SK-N-SH (cell line): ENCODE results near the gene ATL2. TPM values are rescaled to one million over a fixed set of nuclear protein-coding genes. Genes with fewer than 3 reads are reported as not detected.

ENCODE experiments used
- CTCF ChIA-PET: fragments of 300-600, 350-600 bp; formaldehyde crosslinking; extraction: SDS; loops from one replicate; lab custom pipeline; 2021; lab: Yijun Ruan, JAX
- POLR2A ChIA-PET: fragments of 350-600 bp; sonication (Branson Sonifier 250); formaldehyde crosslinking; extraction: SDS; loops from one replicate; lab custom pipeline; 2020; ENCODE audit warnings: antibody characterized with exemption, inconsistent platforms; lab: Yijun Ruan, JAX
- DNase-seq: peaks from one replicate; pipeline ENCODE4 v3.0.0; 2012
- H2AFZ ChIP-seq: fragments of 200-600 bp; sonication (generic); 2 replicates; pipeline ENCODE4 v1.8.1; 2016; ENCODE audit warnings: antibody characterized with exemption, mild to moderate bottlenecking, low read depth
- H3F3A ChIP-seq: fragments of 200-600 bp; sonication (generic); replicated peaks from 2 replicates; pipeline ENCODE3; 2016; ENCODE audit warnings: antibody characterized with exemption, mild to moderate bottlenecking; ENCODE audit not compliant: insufficient read depth
- H3K27ac ChIP-seq, 2 experiments: fragments of 200-500 bp in 1 of 2; fragments of 200-600 bp in 1 of 2; sonication (Bioruptor generic) in 1 of 2; sonication (generic), shearing (Covaris generic) in 1 of 2; 2 replicates each; pipeline versions ENCODE4 v1.5.1 to v1.6.1; 2014 to 2016; ENCODE audit warnings: low read depth in 2 of 2, inconsistent platforms in 1 of 2, low read length in 1 of 2, mild to moderate bottlenecking in 1 of 2, mixed read lengths in 1 of 2
- H3K27me3 ChIP-seq: fragments of 200-600 bp; sonication (generic), shearing (Covaris generic); 2 replicates; pipeline ENCODE4 v1.6.1; 2016; ENCODE audit warnings: mixed run types; ENCODE audit not compliant: insufficient read depth
- H3K36me3 ChIP-seq, 2 experiments: fragments of 200-500 bp in 1 of 2; fragments of 200-600 bp in 1 of 2; sonication (Bioruptor generic) in 1 of 2; sonication (generic) in 1 of 2; replicated peaks in 1 of 2; 2 replicates each; pipeline versions ENCODE3 to v1.5.1; 2014 to 2016; ENCODE audit warnings: low read length in 1 of 2, mild to moderate bottlenecking in 1 of 2; ENCODE audit not compliant: insufficient read depth in 2 of 2, control insufficient read depth in 1 of 2
- H3K4me1 ChIP-seq, 2 experiments: fragments of 200-500 bp in 1 of 2; fragments of 200-600 bp in 1 of 2; sonication (Bioruptor generic) in 1 of 2; sonication (generic), shearing (Covaris generic) in 1 of 2; 2 replicates each; pipeline versions ENCODE4 v1.5.1 to v1.6.1; 2014 to 2016; ENCODE audit warnings: low read depth in 1 of 2, low read length in 1 of 2, mixed run types in 1 of 2; ENCODE audit not compliant: insufficient read depth in 2 of 2, control insufficient read depth in 1 of 2
- H3K4me2 ChIP-seq: fragments of 200-600 bp; sonication (generic), shearing (Covaris generic); 2 replicates; pipeline ENCODE4 v1.6.1; 2017; ENCODE audit warnings: mixed run types
- H3K4me3 ChIP-seq, 2 experiments: fragments of 200-500 bp in 1 of 2; fragments of 200-600 bp in 1 of 2; sonication (Bioruptor generic) in 1 of 2; sonication (generic), shearing (Covaris generic) in 1 of 2; 2 replicates each; pipeline versions ENCODE4 v1.5.1 to v1.8.1; 2014 to 2016; ENCODE audit warnings: low read depth in 2 of 2, inconsistent platforms in 1 of 2, low read length in 1 of 2, mild to moderate bottlenecking in 1 of 2, mixed read lengths in 1 of 2, moderate library complexity in 1 of 2
- H3K79me2 ChIP-seq: fragments of 200-600 bp; sonication (generic); 2 replicates; pipeline ENCODE4 v1.8.1; 2017; ENCODE audit warnings: mild to moderate bottlenecking; ENCODE audit not compliant: insufficient read depth
- H3K9ac ChIP-seq: fragments of 200-600 bp; sonication (generic); 2 replicates; pipeline ENCODE4 v1.6.1; 2017; ENCODE audit warnings: mixed run types
- H3K9me2 ChIP-seq: fragments of 200-600 bp; sonication (generic); 2 replicates; pipeline ENCODE4 v1.6.1; 2017; ENCODE audit warnings: mixed run types
- H3K9me3 ChIP-seq: fragments of 200-600 bp; sonication (generic); 2 replicates; pipeline ENCODE4 v1.6.1; 2017; ENCODE audit warnings: mixed run types, mild to moderate bottlenecking, moderate library complexity
- H4K20me1 ChIP-seq: fragments of 200-600 bp; sonication (generic); 2 replicates; pipeline ENCODE4 v1.6.1; 2017; ENCODE audit warnings: mild to moderate bottlenecking, mixed run types; ENCODE audit not compliant: insufficient read depth
- EZH2phosphoT487 ChIP-seq: fragments of 200-600 bp; sonication (generic); IDR thresholded peaks from 2 replicates; pipeline ENCODE4 v1.6.1; 2017; ENCODE audit warnings: low read depth, mixed run types, mild to moderate bottlenecking, antibody characterized with exemption, moderate library complexity, borderline replicate concordance
- FOXJ3 ChIP-seq: sonication (generic); formaldehyde crosslinking; IDR thresholded peaks from 2 replicates; pipeline ENCODE4 v1.5.1; 2020; ENCODE audit warnings: mild to moderate bottlenecking, missing genetic modification reagents
- FOXM1 ChIP-seq: IDR thresholded peaks from 2 replicates; pipeline ENCODE4 v1.4.0; 2012; ENCODE audit warnings: low read depth, mild to moderate bottlenecking
- GABPA ChIP-seq: IDR thresholded peaks from 2 replicates; pipeline ENCODE4 v1.4.0; 2012; ENCODE audit warnings: low read depth, mild to moderate bottlenecking
- RFX5 ChIP-seq: IDR thresholded peaks from 2 replicates; pipeline ENCODE4 v1.6.1; 2012; ENCODE audit warnings: mild to moderate bottlenecking, improper control_type of control experiment, low read length
- WGBS: methylation state at CpG from one replicate; pipeline ENCODE4 v1.1.6; 2017; ENCODE audit warnings: low lambda C conversion rate; 5-methylcytosine and 5-hydroxymethylcytosine counted together
- polyA plus RNA-seq, 3 experiments: library from polyadenylated mRNA; depleted of rRNA; stranded (reverse); fragments of >200 nt; gene quantifications; 2 replicates each; pipeline ENCODE4 v1.2.3, GENCODE V29; 2012
- TF ChIP-seq, protein P1 (sequence below): IDR thresholded peaks from 2 replicates; pipeline ENCODE4 v1.6.1; 2012; ENCODE audit warnings: mild to moderate bottlenecking, low read depth, low read length, moderate library complexity
- TF ChIP-seq, protein P2 (sequence below): IDR thresholded peaks from 2 replicates; pipeline ENCODE4; 2012

Gene ATL2
- polyA plus RNA-seq, 1 of the 3 experiments (the other 2 are of a cell fraction) = 55.8 TPM

DNA sequence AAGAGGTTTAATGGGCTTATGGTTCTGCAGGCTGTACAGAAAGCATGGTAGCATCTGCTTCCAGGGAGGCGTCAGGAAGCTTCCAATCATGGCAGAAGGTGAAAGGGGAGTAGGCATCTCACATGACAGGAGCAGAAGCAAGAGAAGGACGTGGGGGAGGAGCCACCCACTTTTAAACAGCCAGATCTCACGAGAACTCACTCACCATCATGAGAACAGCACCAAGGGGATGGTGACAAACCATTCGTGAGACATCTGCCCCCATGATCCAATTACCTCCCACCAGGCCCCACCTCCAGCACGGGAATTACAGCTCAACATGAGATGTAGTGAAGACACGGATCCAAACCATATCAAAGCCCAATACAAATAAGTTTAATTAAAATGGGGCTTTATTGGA, 113.8 kb downstream of the ATL2 start:
- WGBS = 56% methylated on average over 6 of the region's 6 CpGs
- no peak overlapping the region for H3K4me2 ChIP-seq
- H3K27me3 ChIP-seq = no peaks in the 10 kb centered on the region
- H3K9me3 ChIP-seq = no peaks in the 10 kb centered on the region
- no peak overlapping the region for H2AFZ ChIP-seq
- DNase-seq = no peak
- TF ChIP-seq EZH2phosphoT487 = no peak
- no peak overlapping the region for H3K4me3 ChIP-seq
- H3F3A ChIP-seq = no peaks in the 10 kb centered on the region
- POLR2A ChIA-PET = interaction anchor here (1.2 kb wide), 1 partner anchor 187 kb away, joined by 8 read pairs; the partner anchor contains the start of gene CYP1B1
- no peak overlapping the region for H3K9ac ChIP-seq
- H3K27ac ChIP-seq = no peak overlapping the region
- CTCF ChIA-PET = interaction anchor here (3.0 to 5.5 kb wide), 2 partner anchors 11 to 187 kb away, joined by 13 to 27 read pairs; partner anchors contain the start of gene CYP1B1
- H3K36me3 ChIP-seq = no peaks in the 10 kb centered on the region
- no peaks in the 10 kb centered on the region for H3K9me2 ChIP-seq
- no peaks in the 10 kb centered on the region for H3K79me2 ChIP-seq
- peaks cover 0 to 2% of the 10 kb centered on the region in 2 experiments; a peak in 1 of 4 replicates for H3K4me1 ChIP-seq
- no peaks in the 10 kb centered on the region for H4K20me1 ChIP-seq

DNA sequence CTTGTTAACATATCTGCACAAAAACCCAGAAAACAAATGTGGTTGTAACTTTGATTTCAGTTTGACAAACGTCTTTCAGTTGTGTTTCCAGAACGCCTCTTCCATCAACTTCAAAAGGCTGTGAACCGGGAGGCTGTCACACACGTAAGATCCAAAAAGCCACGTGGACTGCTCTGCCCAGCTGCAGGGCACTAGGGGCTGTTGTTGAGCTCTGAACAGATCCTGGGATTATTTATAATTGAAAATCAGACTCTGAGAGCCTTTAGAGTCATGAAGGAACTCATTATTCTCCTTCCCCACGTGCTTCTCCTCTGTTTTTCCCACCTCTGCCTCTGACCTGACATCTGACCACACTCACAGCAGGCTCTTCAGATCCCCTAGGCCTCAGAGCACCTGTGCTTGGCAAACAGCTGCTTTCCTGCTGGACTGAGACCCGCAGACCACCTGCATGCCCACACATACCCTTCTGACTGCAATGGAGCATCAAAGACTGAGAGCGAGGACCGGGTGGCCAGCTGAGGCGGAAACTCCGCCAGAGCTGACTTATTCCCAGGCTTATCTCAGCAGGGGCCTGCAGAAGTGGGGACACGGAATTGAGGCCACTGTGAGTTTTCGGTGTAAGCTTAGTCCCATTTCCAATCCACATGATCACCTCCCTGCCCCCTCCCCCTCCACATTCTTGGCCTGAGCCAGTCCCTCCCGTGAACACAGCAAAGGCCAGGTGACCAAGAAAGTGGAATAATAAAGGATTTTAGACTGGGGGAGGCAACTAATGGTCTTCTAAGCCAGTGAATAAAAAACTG, 114.8 kb downstream of the ATL2 start:
- Histone ChIP-seq H3K27ac (no peak overlapping the region), H3K9me3 (no peaks in the 10 kb centered on the region), H4K20me1 (no peaks in the 10 kb centered on the region), H3K27me3 (no peaks in the 10 kb centered on the region), H3K79me2 (no peaks in the 10 kb centered on the region), H3K9me2 (no peaks in the 10 kb centered on the region), H3K4me3 (no peak overlapping the region), H3K9ac (no peak overlapping the region), H3K36me3 (no peaks in the 10 kb centered on the region), H2AFZ (no peak overlapping the region), H3K4me2 (no peak overlapping the region), H3F3A (no peaks in the 10 kb centered on the region), H3K4me1 (peaks cover 0 to under 1% of the 10 kb centered on the region in 2 experiments; a peak in 1 of 4 replicates)
- ChIA-PET CTCF (interaction anchor here (3.0 to 5.5 kb wide), 2 partner anchors 12 to 186 kb away, joined by 13 to 27 read pairs; partner anchors contain the start of gene CYP1B1), POLR2A (interaction anchor here (0.5 kb wide), 1 partner anchor 864 kb away, joined by 3 read pairs; no protein-coding TSS in a partner anchor)
- 80% methylated on average over 14 of the region's 14 CpGs for WGBS
- DNase-seq = no peak
- no peak for TF ChIP-seq FOXM1
- TF ChIP-seq, protein P1, sequence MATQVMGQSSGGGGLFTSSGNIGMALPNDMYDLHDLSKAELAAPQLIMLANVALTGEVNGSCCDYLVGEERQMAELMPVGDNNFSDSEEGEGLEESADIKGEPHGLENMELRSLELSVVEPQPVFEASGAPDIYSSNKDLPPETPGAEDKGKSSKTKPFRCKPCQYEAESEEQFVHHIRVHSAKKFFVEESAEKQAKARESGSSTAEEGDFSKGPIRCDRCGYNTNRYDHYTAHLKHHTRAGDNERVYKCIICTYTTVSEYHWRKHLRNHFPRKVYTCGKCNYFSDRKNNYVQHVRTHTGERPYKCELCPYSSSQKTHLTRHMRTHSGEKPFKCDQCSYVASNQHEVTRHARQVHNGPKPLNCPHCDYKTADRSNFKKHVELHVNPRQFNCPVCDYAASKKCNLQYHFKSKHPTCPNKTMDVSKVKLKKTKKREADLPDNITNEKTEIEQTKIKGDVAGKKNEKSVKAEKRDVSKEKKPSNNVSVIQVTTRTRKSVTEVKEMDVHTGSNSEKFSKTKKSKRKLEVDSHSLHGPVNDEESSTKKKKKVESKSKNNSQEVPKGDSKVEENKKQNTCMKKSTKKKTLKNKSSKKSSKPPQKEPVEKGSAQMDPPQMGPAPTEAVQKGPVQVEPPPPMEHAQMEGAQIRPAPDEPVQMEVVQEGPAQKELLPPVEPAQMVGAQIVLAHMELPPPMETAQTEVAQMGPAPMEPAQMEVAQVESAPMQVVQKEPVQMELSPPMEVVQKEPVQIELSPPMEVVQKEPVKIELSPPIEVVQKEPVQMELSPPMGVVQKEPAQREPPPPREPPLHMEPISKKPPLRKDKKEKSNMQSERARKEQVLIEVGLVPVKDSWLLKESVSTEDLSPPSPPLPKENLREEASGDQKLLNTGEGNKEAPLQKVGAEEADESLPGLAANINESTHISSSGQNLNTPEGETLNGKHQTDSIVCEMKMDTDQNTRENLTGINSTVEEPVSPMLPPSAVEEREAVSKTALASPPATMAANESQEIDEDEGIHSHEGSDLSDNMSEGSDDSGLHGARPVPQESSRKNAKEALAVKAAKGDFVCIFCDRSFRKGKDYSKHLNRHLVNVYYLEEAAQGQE = no peak

DNA sequence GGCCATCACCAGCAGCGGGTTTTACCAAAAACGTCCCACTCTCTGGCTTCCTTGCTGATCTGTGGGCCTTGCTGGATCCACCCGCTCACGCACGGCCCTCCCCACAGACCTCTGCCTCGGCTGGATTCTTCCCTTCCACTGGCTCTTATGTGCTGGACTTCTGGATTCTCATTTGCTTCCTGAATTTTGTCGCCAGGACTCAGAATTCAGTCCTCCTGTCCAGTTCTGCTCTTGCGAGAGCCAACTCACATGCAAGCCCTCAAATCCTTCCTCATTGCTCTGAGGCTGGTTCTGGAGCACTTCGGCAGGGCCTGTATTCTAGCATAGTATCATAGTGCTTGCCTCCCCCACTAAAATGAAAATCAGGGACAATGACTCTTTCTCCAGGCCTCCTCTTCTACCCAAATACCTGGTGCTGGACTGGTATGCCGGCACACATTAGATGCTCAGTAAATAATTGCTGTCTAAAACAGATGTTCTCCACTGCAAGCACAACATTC, 115.5 kb downstream of the ATL2 start:
- Histone ChIP-seq H3K4me1 (no peaks in the 10 kb centered on the region; a peak in 1 of 4 replicates), H3K9ac (no peak overlapping the region), H2AFZ (no peak overlapping the region), H3K27me3 (no peaks in the 10 kb centered on the region), H3K79me2 (no peaks in the 10 kb centered on the region), H3K36me3 (no peaks in the 10 kb centered on the region), H3K9me2 (no peaks in the 10 kb centered on the region), H3K27ac (no peak overlapping the region), H4K20me1 (no peaks in the 10 kb centered on the region), H3K9me3 (no peaks in the 10 kb centered on the region), H3F3A (no peaks in the 10 kb centered on the region), H3K4me2 (no peak overlapping the region), H3K4me3 (no peak overlapping the region)
- POLR2A ChIA-PET = interaction anchor here (0.5 kb wide), 1 partner anchor 864 kb away, joined by 3 read pairs; no protein-coding TSS in a partner anchor
- CTCF ChIA-PET = interaction anchor here (3.0 to 5.5 kb wide), 2 partner anchors 13 to 185 kb away, joined by 13 to 27 read pairs; partner anchors contain the start of gene CYP1B1
- 76% methylated on average over 10 of the region's 10 CpGs for WGBS
- no peak for DNase-seq
- TF ChIP-seq FOXJ3 (CRISPR knock-in tag) = no peak
- TF ChIP-seq GABPA = no peak
- TF ChIP-seq, protein P2, sequence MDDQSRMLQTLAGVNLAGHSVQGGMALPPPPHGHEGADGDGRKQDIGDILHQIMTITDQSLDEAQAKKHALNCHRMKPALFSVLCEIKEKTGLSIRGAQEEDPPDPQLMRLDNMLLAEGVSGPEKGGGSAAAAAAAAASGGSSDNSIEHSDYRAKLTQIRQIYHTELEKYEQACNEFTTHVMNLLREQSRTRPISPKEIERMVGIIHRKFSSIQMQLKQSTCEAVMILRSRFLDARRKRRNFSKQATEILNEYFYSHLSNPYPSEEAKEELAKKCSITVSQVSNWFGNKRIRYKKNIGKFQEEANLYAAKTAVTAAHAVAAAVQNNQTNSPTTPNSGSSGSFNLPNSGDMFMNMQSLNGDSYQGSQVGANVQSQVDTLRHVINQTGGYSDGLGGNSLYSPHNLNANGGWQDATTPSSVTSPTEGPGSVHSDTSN = no peak
- TF ChIP-seq, protein P1 = no peak
- TF ChIP-seq RFX5 = no peak
